ENCODE results near the gene MOB1B.
"Not testable (repeated sequence)": the region's sequence is repeated elsewhere in the genome, so short reads cannot be mapped to it uniquely, and the experiment has no call there.

Gene MOB1B

DNA sequence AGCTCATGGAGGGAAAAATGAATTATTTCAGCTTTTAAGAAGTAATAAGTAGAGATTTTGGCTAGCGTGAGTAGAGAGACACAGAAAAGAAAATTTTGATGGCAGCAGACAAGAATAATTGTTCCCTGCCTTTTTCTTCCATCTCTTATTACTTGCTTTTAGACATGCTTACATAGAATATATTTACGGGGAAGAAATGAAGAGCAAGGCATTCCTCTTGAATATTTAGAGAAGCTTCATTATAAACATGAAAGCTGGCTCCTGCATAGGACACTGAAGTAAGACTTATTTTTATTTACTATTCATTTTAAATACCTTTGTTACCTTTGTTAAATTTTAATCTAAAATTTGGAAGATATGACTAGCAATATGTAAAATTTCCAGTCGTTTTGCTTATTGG lies 123.5 kb downstream of the MOB1B start:
- TF ChIP-seq, protein P1, sequence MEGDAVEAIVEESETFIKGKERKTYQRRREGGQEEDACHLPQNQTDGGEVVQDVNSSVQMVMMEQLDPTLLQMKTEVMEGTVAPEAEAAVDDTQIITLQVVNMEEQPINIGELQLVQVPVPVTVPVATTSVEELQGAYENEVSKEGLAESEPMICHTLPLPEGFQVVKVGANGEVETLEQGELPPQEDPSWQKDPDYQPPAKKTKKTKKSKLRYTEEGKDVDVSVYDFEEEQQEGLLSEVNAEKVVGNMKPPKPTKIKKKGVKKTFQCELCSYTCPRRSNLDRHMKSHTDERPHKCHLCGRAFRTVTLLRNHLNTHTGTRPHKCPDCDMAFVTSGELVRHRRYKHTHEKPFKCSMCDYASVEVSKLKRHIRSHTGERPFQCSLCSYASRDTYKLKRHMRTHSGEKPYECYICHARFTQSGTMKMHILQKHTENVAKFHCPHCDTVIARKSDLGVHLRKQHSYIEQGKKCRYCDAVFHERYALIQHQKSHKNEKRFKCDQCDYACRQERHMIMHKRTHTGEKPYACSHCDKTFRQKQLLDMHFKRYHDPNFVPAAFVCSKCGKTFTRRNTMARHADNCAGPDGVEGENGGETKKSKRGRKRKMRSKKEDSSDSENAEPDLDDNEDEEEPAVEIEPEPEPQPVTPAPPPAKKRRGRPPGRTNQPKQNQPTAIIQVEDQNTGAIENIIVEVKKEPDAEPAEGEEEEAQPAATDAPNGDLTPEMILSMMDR (IDR thresholded peaks at IDR 0.05; ENCODE audit: borderline replicate concordance, insufficient read depth, low read depth, low read length), result no peak

DNA sequence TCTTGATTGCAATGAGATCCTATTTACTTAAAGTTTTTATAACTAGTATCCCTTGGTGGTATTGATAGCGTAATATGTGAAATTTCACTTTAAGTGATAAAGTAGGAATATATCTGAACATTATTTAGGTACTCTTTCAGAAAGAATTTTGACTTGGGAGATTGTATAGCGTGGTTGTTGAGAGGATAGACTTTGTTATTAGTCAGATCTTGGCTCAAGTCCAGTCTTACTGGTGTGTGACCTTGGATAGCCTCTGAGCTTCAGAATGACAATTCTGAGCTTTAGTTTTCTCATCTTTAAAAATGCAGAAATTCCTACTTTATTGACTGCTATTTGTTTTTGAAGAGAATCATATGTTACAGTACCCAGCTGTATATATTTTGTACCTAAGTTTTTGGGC lies 123.9 kb downstream of the MOB1B start:
- TF ChIP-seq, protein P1 (IDR thresholded peaks at IDR 0.05; ENCODE audit: borderline replicate concordance, insufficient read depth, low read depth, low read length), result no peak
- no peak overlapping the region for H3K4me3 ChIP-seq (ENCODE audit: low read depth, low read length)

More for the DNA sequence above, 123.5 kb downstream of the MOB1B start:
- no peak overlapping the region for H3K4me3 ChIP-seq (ENCODE audit: low read depth, low read length)

DNA sequence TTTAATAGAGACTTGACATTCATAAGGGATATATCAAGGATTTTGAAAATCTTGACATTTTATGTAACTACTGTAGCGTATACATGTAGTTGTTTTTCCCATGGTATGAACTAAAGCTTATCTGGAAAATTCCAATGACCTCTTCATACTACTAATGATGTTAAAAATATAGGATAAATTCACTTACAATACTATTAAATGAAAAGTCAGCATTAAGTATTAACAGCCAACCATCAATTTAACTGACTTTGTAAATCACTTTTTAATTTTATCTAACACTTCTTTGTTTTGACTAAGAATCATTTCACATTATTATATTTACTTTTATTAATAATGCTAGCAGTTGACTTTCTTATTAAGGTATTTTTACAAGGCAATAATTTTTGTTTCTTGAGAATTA lies 125.4 kb downstream of the MOB1B start:
- TF ChIP-seq, protein P1 (IDR thresholded peaks at IDR 0.05; ENCODE audit: borderline replicate concordance, insufficient read depth, low read depth, low read length), result no peak

DNA sequence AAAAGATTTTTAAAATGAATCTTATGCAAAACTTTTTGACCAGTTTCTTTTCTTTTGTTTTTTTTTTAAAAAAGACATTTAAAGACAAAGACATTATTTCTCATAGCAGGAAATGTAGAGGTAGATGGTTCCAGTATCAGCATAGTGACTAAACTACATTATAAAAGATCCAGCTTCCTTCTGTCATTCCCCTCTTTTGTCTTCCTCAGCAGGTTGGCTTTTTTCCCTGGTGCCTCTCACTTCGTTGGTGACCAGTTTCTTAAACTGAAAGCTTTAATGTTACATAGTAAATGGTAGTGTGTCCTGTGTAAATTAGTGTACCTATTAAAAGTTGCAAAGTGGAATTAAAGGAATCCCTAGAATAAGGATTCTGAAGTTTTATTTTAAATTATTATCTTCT lies 127.3 kb downstream of the MOB1B start:
- TF ChIP-seq, protein P1 (IDR thresholded peaks at IDR 0.05; ENCODE audit: borderline replicate concordance, insufficient read depth, low read depth, low read length), result no peak
- no peak overlapping the region for H3K4me3 ChIP-seq (ENCODE audit: low read depth, low read length)

More for the DNA sequence above, 125.4 kb downstream of the MOB1B start:
- H3K4me3 ChIP-seq (ENCODE audit: low read depth, low read length), result no peak overlapping the region

DNA sequence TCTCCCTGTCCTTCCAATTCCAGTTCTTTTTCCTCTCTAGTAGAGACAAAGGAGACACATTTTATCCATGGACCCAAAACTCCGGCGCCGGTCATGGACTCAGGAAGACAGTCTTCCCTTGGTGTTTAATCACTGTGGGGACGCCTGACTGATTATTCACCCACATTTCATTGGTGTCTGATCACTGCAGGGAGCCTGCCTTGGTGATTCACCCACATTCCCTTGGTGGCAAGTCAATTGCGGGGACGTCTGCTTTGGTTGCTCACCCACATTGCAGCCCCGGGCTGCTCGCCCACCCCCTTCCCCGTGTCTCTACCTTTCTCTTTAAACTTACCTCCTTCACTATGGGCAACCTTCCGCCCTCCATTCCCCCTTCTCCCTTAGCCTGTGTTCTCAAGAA lies 129.9 kb downstream of the MOB1B start:
- H3K4me3 ChIP-seq (ENCODE audit: low read depth, low read length), result not testable (repeated sequence)
